A172 (cell line): ENCODE results near the gene NINJ2. TPM values are rescaled to one million over a fixed set of nuclear protein-coding genes. Genes with fewer than 3 reads are reported as not detected.

ENCODE experiments used
- DNase-seq: peaks from one replicate; pipeline ENCODE4 v3.0.0-alpha.2; 2015; ENCODE audit warnings: low spot score
- total RNA-seq: library from RNA; depleted of rRNA; stranded (reverse); fragments of >200 nt; shearing (Covaris generic); gene quantifications from 2 replicates; pipeline ENCODE4 v1.2.3, GENCODE V29; 2014

Gene NINJ2
- total RNA-seq, 1 experiment from 2014 or later = not detected

- DNase-seq = no peak
These were observed 48.8 kb downstream of the NINJ2 start for GRCh38 chr12:614411-614970.

DNA sequence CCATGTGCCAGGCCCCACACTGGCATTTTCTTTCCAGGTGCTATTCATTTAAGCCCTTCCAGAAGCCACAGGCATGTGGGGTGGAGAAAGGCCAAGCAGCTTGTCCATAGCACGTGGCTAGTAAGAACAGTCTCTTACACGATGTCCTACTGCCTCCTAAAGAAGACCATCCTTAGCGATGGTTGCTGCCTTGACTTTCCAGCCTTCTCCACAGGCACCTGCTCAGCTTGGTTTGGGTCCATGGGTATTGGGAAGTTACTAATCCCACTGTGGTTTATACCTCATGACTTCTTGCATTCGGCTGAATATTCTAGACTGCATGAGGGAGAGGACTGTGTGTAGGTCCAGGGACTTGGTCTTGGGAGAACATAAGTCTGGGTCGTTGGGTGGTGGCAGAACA is 49.2 kb downstream of the NINJ2 start:
- no peak for DNase-seq

GRCh38 chr12:612886-613285 is 50.4 kb downstream of the NINJ2 start:
- DNase-seq = no peak

- no peak for DNase-seq
These were observed 51.0 kb downstream of the NINJ2 start for GRCh38 chr12:612293-612692.

DNA sequence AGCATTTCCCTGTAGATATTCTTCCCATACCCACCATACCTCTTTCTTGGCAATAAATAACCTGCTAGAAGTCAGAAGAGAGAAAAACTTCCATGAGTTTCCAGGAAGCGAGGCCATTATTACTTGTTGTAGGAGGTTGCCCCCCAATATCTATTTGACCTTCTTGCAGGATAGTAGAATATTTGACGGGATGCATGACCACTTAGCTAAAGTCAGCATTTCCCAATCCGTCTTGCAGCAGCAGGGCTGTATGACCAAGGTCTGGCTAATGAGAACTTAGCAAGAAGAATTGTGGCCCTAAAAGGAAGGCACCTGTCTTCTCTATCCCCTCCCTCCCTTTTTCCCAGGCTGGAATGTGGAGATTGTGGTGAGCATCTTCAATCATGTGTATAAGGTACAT is 51.5 kb downstream of the NINJ2 start:
- DNase-seq = no peak

GRCh38 chr12:608921-609320 is 54.3 kb downstream of the NINJ2 start:
- DNase-seq = no peak

GRCh38 chr12:608413-608812 is 54.8 kb downstream of the NINJ2 start:
- no peak for DNase-seq

DNA sequence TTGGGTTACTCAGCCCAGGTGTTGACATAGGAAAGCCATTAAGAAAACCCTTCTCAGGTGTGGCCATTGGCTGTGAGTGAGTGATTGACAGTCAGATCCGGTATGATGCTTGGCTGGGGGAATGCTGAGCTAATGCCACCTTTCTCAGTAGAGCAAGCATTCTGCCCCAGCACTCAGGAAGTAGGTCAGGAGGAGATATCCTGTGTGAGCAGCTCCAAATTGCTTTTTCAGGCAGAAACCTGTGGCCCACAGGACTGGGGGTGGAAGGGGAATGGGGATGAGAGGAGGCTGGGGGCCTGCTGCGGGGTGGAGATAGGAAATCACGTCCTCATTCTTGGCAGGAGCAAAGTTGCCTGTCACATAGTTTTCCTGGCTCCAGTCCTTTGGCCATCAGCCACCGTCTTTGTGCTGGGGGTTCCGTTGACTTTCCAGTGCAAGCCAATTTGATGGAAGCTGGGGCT is 55.7 kb downstream of the NINJ2 start:
- DNase-seq = no peak

DNA sequence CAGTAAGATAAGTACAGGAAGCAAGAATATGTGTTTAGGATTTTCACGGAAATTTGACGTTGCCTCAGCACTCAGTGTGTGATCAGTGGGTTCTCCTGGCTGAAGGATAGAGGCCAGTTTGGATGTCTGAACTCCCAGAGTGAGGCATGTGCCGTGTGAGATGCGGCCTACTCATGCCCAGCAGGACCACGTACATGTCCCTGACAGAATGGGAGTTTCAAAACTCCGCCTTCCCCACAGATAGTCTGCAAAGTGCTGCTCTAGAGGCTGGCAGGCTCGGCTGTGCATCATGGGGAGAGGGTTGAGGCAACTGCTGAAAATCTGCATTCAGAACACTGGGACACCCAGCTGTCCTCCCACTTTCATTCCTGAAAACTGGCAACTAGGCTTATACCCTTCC is 58.3 kb downstream of the NINJ2 start:
- no peak for DNase-seq

DNA sequence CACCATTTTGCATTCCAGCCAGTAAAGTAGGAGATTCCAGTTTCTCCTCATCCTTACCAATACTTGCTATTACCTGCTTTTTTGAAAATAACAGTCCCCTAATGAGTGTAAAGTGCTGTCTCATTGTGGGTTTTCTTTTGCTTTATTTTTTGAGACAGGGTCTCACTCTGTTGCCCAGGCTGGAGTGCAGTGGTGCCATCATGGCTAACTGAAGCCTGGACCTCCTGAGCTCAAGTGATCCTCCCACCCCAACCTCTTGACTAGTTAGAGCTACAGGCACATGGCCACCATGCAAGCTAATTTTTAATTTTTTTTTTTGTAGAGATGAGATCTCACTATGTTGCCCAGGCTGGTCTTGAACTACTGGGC is 60.6 kb downstream of the NINJ2 start:
- no peak for DNase-seq

DNA sequence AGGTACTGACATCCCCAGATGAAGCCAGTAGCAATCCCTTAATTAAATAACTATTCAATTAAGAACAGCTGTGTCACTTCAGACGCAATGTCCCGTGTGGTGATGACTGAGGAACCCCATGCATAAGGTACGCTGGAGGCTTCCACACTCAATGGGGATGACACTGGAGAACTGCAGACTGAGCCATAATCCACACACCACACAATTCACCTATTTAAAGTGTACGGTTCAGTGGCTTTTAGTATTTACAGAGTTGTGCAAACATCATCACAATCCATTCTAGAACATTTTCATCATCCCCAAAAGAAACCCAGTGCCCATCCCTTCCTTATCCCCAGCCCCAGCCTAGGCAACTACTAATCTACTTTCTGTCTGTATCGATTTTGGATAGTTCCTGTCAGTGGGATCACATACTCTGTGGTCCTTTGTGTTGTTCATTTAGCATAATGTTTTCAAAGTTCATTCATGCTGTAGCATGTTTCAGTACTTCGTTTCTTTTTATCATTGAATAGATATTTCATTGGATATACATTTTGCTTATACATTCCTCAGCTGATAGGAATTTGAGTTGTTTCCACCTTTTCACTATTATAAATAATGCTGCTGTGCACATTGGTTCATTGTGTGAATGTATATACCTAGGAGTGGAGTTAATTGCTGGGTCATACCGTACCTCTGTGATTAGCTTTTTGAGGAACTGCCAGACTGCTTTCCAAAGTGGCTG is 61.1 kb downstream of the NINJ2 start:
- no peak for DNase-seq

DNA sequence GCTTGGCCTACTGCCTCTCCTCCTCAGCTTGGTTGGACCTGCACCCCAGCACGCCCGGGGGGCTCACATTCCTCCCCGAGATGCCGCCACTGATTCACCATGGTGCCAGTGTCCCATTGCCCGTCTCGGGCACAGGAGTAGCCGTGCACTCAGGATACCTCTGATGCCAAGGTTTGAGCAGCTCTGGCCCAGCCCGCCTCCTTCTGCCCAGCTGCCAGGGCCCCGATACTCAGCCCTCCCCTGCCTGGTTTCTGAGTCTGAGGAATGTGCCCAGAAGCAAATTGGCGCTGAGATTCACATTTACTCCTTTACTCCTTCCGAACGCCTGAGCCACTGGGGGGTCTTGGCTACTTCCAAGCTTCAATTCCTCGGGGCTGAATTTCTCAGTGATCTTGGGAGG is 63.5 kb downstream of the NINJ2 start:
- DNase-seq = no peak

GRCh38 chr12:597926-598568 is 65.2 kb downstream of the NINJ2 start:
- no peak for DNase-seq

- no peak for DNase-seq
These were observed 69.6 kb downstream of the NINJ2 start for GRCh38 chr12:593396-594270.

DNA sequence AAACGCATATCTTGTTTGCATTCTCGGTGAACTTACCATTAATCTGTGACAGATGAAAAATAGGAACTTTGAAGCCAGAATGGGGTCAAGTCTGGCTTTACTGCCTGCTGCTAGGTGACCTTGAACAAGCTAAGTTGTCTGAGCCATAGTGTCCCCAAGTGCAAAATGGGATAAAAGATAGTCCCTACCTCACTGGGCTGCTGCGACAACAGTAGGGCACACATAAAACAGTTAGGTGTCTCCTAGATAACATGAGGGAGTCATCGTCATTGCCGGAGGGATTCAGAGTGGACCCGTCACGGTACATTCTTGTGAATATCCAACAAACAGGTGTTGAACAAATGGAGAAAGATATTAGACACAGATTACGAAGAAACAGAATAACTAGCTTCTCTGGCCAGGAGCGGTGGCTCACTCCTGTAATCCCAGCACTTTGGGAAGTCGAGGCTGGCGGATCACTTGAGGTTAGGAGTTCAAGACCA is 71.2 kb downstream of the NINJ2 start:
- DNase-seq = no peak

DNA sequence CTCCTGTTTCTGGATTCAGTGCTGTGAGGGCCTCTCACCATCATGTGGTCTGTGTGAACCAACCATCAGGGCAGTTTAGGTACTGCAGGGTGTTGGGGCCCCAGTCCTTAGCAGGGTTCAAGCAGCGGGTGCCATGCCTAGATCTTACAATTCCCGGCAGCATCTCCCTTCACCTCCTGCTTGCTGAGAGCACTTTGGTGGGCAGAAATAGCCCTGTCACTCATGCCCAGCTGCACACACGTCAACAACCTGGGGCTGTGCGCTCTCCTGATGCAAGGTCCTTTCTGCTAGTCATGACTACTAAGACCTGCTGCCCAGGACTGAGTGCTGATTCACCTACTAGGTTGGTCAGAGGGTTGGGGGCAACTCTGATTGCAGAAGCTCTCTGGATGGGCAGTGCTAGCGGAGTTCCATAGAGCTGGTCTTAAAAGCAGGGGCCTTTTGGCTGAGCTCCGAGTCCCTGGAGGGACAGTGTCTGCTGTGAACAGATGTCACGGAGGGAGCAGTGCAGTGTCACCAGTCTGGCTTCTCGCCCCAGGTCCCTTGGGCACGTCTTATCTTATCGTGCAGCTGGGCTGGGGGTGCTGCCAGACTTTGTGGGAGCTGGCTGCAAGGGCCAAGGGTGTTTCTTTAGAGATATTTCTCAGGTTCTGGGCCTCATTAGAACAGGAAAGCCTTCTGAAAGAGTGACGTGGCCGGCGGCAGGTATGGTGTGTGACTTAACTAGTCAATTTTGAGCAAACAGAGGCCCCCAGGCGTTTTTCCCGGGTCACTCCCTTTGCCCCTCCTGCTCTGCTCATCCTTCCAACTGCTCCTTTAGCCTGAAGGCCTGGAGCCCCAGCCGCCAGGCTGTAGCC is 71.8 kb downstream of the NINJ2 start:
- no peak for DNase-seq

- no peak for DNase-seq
These were observed 73.0 kb downstream of the NINJ2 start for GRCh38 chr12:590206-590750.

- DNase-seq = no peak
These were observed 74.6 kb downstream of the NINJ2 start for GRCh38 chr12:588646-589045.

DNA sequence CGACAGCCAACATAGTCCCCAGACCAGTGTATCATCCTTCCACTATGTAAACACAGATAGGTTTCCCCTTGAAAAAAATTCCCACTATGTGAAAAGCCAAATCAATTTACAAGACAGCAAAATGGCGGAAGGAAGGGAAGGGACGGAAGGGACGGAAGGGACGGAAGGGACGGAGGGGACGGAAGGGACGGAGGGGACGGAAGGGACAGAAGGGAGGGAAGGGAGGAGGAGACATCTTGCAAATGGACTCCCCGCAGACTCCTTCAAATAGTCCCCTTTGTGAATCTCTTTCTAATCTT is 75.3 kb downstream of the NINJ2 start:
- no peak for DNase-seq

DNA sequence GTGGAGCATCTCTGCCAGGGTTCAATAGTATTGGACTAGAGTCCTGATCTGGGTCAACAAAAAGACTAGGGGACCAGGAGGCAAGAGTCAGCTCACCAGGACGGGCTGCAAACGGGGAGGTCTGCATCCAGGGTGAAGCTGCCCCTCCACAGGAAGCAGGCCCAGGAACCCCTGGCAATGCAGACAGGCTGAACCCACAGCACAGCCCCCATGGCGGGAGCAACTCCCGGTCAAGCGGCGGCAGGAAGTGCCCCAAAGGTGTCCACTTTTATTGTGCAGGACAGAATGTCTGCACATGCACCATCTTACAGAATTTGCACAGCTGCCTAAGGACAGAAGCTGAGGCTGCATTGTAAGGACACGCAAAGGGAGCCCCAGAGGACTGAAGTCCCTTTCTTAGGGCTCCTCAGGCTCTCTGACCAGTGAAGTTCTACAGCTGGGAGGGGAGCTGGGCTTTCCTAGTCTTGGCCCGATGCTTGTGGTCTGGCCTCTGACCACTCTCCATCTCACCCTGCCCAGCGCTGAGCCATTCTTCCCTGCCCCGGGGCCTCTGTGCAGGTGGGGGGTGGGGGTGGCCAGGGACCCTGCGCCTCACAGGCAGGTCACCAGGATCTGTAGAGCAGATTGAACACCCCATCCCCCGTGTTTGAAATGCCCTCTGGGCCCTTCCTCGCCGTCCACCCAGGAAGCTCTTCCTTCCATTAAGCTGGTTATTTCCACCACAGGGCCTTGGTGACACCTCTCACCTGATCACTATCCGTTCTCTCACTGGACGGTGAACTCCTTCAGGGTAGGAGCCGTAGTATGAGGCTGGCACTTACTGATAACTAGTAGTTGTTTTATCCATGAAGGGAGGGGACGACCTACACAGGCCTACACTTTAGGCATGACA is 75.9 kb downstream of the NINJ2 start:
- no peak for DNase-seq
